KMS-11 (cell line): ENCODE measurements around the gene RPTOR.

Source experiments
- H2AFZ ChIP-seq: fragments of 200-600 bp; sonication (generic); 2 replicates; pipeline ENCODE4 v1.6.1; 2016; ENCODE audit warnings: antibody characterized with exemption, mixed run types, low read depth
- H3K27ac ChIP-seq: fragments of 200-600 bp; sonication (generic); 2 replicates; pipeline ENCODE4 v1.6.1; 2016; ENCODE audit warnings: mild to moderate bottlenecking, mixed run types
- H3K27me3 ChIP-seq: fragments of 200-600 bp; sonication (generic); 2 replicates; pipeline ENCODE4 v1.6.1; 2017; ENCODE audit warnings: mild to moderate bottlenecking, low read depth, mixed run types, moderate library complexity; ENCODE audit not compliant: insufficient read depth
- H3K36me3 ChIP-seq: fragments of 200-600 bp; sonication (generic); 2 replicates; pipeline ENCODE4 v1.6.1; 2017; ENCODE audit warnings: mild to moderate bottlenecking, mixed run types; ENCODE audit not compliant: insufficient read depth
- H3K4me1 ChIP-seq: fragments of 200-600 bp; sonication (generic); 2 replicates; pipeline ENCODE4 v1.6.1; 2016; ENCODE audit warnings: mild to moderate bottlenecking, low read depth, mixed run types; ENCODE audit not compliant: poor library complexity, severe bottlenecking
- H3K4me2 ChIP-seq: fragments of 200-600 bp; sonication (generic); 2 replicates; pipeline ENCODE4 v1.7.0; 2016; ENCODE audit warnings: mild to moderate bottlenecking, mixed run types
- H3K4me3 ChIP-seq: fragments of 200-600 bp; sonication (generic); IDR thresholded peaks from 2 replicates; pipeline ENCODE4 v1.6.1; 2017; ENCODE audit warnings: low read depth, low read length, mixed read lengths; ENCODE audit not compliant: insufficient read depth
- H3K79me2 ChIP-seq: fragments of 200-600 bp; sonication (generic); 2 replicates; pipeline ENCODE4 v1.6.1; 2016; ENCODE audit warnings: low read depth, mixed run types; ENCODE audit not compliant: insufficient read depth
- H3K9ac ChIP-seq: fragments of 200-600 bp; sonication (generic); 2 replicates; pipeline ENCODE4 v1.6.1; 2016; ENCODE audit warnings: mild to moderate bottlenecking, mixed run types
- H4K20me1 ChIP-seq: fragments of 200-600 bp; sonication (generic); 2 replicates; pipeline ENCODE4 v1.6.1; 2016; ENCODE audit warnings: mild to moderate bottlenecking, mixed run types; ENCODE audit not compliant: insufficient read depth
- CTCF ChIP-seq: fragments of 200-600 bp; sonication (generic); conservative IDR thresholded peaks from 2 replicates; pipeline ENCODE4 v1.6.1; 2017; ENCODE audit warnings: low read depth, mild to moderate bottlenecking, antibody characterized with exemption, low read length, moderate library complexity, mixed read lengths

The RPTOR gene

GRCh38 chr17:80930335-80931279 is 386.0 kb downstream of the RPTOR start:
- H2AFZ ChIP-seq, result no peak overlapping the region
- no peaks in the 10 kb centered on the region for H3K27me3 ChIP-seq
- no peaks in the 10 kb centered on the region for H3K36me3 ChIP-seq
- peaks cover 54% of the 10 kb centered on the region for H3K4me1 ChIP-seq
- no peaks in the 10 kb centered on the region for H3K79me2 ChIP-seq
- H3K27ac ChIP-seq, result peak overlapping the region; percentile 62; the same call in 1 of the 2 replicates
- H3K4me3 ChIP-seq, result no peak overlapping the region
- H3K4me2 ChIP-seq, result peak overlapping the region; percentile 7; the same call in 1 of the 2 replicates
- H3K9ac ChIP-seq, result no peak overlapping the region
- TF ChIP-seq CTCF, result no peak
- H4K20me1 ChIP-seq, result no peaks in the 10 kb centered on the region

GRCh38 chr17:80931421-80932265 is 387.0 kb downstream of the RPTOR start:
- Histone ChIP-seq H4K20me1 (no peaks in the 10 kb centered on the region), H3K36me3 (no peaks in the 10 kb centered on the region), H3K9ac (peak overlapping the region; percentile 29; the same call in 1 of the 2 replicates), H3K27ac (peak overlapping the region; percentile 62), H3K4me2 (peak overlapping the region; percentile 49), H3K4me3 (no peak overlapping the region), H2AFZ (no peak overlapping the region), H3K4me1 (peaks cover 54% of the 10 kb centered on the region), H3K79me2 (no peaks in the 10 kb centered on the region), H3K27me3 (no peaks in the 10 kb centered on the region)
- no peak for TF ChIP-seq CTCF

DNA sequence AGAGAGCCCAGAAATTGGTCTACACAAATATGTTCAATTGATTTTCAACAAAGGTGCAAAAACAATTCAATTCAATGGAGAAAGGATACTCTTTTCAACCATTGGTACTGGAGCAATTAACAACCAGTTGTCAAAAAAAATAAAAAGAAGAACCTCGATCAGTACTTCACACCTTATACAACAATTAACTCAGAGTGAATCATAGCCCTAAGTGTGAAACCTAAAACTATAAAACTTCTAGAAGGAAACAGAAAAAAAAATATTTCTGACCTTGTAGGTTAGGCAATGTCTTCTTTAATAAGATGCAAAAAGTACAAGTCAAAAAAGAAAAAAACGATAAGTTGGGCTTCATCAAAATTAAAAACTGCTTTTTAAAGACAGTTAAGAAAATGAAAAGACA is 390.9 kb downstream of the RPTOR start:
- H3K79me2 ChIP-seq, result no peaks in the 10 kb centered on the region
- no peak overlapping the region for H3K9ac ChIP-seq
- H3K4me3 ChIP-seq, result no peak overlapping the region
- no peak overlapping the region for H3K27ac ChIP-seq
- H2AFZ ChIP-seq, result no peak overlapping the region
- H3K36me3 ChIP-seq, result no peaks in the 10 kb centered on the region
- TF ChIP-seq CTCF, result no peak
- no peaks in the 10 kb centered on the region for H3K27me3 ChIP-seq
- H3K4me2 ChIP-seq, result no peak overlapping the region
- peaks cover 25% of the 10 kb centered on the region for H3K4me1 ChIP-seq
- no peaks in the 10 kb centered on the region for H4K20me1 ChIP-seq

- Histone ChIP-seq H3K36me3 (no peaks in the 10 kb centered on the region), H3K27me3 (no peaks in the 10 kb centered on the region), H3K4me2 (no peak overlapping the region), H3K27ac (no peak overlapping the region), H3K9ac (no peak overlapping the region), H3K4me1 (peaks cover 18% of the 10 kb centered on the region), H4K20me1 (no peaks in the 10 kb centered on the region), H3K4me3 (no peak overlapping the region), H2AFZ (no peak overlapping the region), H3K79me2 (no peaks in the 10 kb centered on the region)
- TF ChIP-seq CTCF, result no peak
These were observed 391.6 kb downstream of the RPTOR start for GRCh38 chr17:80936218-80936617.
